Esophagus muscularis mucosa (tissue), 4 donors: ENCODE measurements around the gene BBS1. TPM values are rescaled to one million over a fixed set of nuclear protein-coding genes. Genes with fewer than 3 reads are reported as not detected.
A peak's percentile ranks its signal among the peaks of the same experiment; 100 is the strongest.
"Not testable (repeated sequence)": the region's sequence is repeated elsewhere in the genome, so short reads cannot be mapped to it uniquely, and the experiment has no call there.

Experiments
- DNase-seq: peaks from one replicate; pipeline ENCODE4 v3.0.0-alpha.2; 2017; ENCODE audit errors: extremely low spot score
- H3K27ac ChIP-seq, 4 donors: fragments of 200-600 bp; sonication (generic); replicated peaks in 1 of 4; 1 replicate in 3 of 4; 2 replicates in 1 of 4; pipeline ENCODE4 v1.5.1; 2016 to 2019; ENCODE audit warnings: mild to moderate bottlenecking in 1 of 4
- H3K27me3 ChIP-seq, 4 donors: fragments of 200-600 bp; sonication (generic); one replicate each; pipeline versions ENCODE4 v1.5.1 to v1.6.0; 2016 to 2019
- H3K36me3 ChIP-seq, 4 donors: fragments of 200-600 bp; sonication (generic); one replicate each; pipeline ENCODE4 v1.5.1; 2016 to 2019
- H3K4me1 ChIP-seq, 4 donors: fragments of 200-600 bp; sonication (generic); one replicate each; pipeline ENCODE4 v1.5.1; 2016 to 2019
- H3K4me3 ChIP-seq, 4 donors: fragments of 200-600 bp; sonication (generic); 1 replicate in 2 of 4; 2 replicates in 2 of 4; pipeline ENCODE4 v1.5.1; 2016 to 2019; ENCODE audit warnings: mild to moderate bottlenecking in 4 of 4, moderate library complexity in 1 of 4
- H3K9me3 ChIP-seq, 4 donors: fragments of 200-600 bp; sonication (generic); 1 replicate in 3 of 4; 2 replicates in 1 of 4; pipeline ENCODE4 v1.5.1; 2016 to 2019
- EP300 ChIP-seq: sonication (generic); formaldehyde crosslinking; IDR thresholded peaks from one replicate; pipeline ENCODE4 v1.6.1; 2017; ENCODE audit warnings: antibody characterized with exemption
- POLR2A ChIP-seq: fragments of 450-650 bp; IDR thresholded peaks from one replicate; pipeline ENCODE4 v1.6.1; 2017; ENCODE audit warnings: antibody characterized with exemption, moderate library complexity, mild to moderate bottlenecking, low read depth
- POLR2AphosphoS5 ChIP-seq, 2 donors: sonication (generic); formaldehyde crosslinking; IDR thresholded peaks; one replicate each; pipeline ENCODE4 v1.6.1; 2017; ENCODE audit warnings: antibody characterized with exemption in 2 of 2
- WGBS: methylation state at CpG from one replicate; pipeline ENCODE4 v1.1.5; 2018; 5-methylcytosine and 5-hydroxymethylcytosine counted together
- intact Hi-C: fragments of 100-400 bp; cut with DNase I; formaldehyde crosslinking; loops from one replicate; pipeline ENCODE4 v1.15.1; 2023
- total RNA-seq, 4 donors: library from RNA; depleted of rRNA; stranded (reverse); fragments of >200 nt; gene quantifications; one replicate each; pipeline versions ENCODE4 v1.1.0 to v1.2.1, GENCODE V29; 2016
- TF ChIP-seq, protein P1 (sequence below), 3 experiments: fragments of 200-600 bp in 2 of 3; fragments of 450-650 bp in 1 of 3; sonication (generic) in 2 of 3; IDR thresholded peaks; one replicate each; pipeline ENCODE4 v1.5.1; 2017 to 2019; ENCODE audit warnings: antibody characterized with exemption in 3 of 3, mild to moderate bottlenecking in 2 of 3, moderate library complexity in 1 of 3

The BBS1 gene
- total RNA-seq, 4 donors from 2014 or later = 68.1 to 78.5 (median 73.1) TPM

DNA sequence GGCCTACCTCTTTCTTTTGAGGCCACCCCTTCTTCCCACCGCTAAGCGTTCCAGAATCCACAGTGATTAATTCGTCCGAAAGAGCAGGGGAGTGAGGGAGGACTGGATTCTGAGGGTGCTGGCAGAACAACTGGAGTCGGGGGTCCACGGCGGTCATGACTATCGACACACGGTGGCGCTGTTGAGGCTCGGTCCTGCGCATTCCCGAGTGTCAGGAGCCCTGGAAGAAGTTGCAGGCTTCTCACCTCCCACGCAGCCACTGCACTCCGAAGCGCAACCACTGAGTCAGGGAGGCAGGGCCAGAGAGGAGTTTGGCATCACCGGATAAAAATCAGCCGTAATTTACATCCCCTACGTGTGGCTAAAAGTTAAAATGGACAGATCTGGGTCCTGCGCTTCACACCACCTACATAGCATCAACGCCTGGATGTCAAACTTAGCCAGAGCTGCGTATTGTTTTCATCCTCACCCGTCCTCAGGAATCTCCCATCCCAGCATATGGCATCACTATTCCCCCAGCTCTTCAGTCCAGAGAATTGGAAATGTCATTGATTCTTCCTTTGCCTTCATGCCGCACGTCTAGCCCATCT, 68.7 kb downstream of the BBS1 start:
- H3K36me3 ChIP-seq = no peaks in the 10 kb centered on the region
- no peak overlapping the region for H3K4me3 ChIP-seq
- 20% methylated on average over 19 of the region's 25 CpGs for WGBS
- H3K4me1 ChIP-seq = peaks cover 0 to 7% (median 6%) of the 10 kb centered on the region in 4 donors
- intact Hi-C loops = no loop called here
- H3K27ac ChIP-seq = no peak overlapping the region
- H3K27me3 ChIP-seq = no peaks in the 10 kb centered on the region
- peak; percentile 95 for DNase-seq
- TF ChIP-seq POLR2AphosphoS5 (IDR thresholded peaks at IDR 0.05) (peak in 1 of 2 donors; percentile 71), POLR2A (no peak)
- TF ChIP-seq, protein P1, sequence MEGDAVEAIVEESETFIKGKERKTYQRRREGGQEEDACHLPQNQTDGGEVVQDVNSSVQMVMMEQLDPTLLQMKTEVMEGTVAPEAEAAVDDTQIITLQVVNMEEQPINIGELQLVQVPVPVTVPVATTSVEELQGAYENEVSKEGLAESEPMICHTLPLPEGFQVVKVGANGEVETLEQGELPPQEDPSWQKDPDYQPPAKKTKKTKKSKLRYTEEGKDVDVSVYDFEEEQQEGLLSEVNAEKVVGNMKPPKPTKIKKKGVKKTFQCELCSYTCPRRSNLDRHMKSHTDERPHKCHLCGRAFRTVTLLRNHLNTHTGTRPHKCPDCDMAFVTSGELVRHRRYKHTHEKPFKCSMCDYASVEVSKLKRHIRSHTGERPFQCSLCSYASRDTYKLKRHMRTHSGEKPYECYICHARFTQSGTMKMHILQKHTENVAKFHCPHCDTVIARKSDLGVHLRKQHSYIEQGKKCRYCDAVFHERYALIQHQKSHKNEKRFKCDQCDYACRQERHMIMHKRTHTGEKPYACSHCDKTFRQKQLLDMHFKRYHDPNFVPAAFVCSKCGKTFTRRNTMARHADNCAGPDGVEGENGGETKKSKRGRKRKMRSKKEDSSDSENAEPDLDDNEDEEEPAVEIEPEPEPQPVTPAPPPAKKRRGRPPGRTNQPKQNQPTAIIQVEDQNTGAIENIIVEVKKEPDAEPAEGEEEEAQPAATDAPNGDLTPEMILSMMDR (IDR thresholded peaks at IDR 0.05) = peak; percentile 85 to 87 (median 86)
- peaks cover 0 to 7% (median 0%) of the 10 kb centered on the region in 4 donors for H3K9me3 ChIP-seq

DNA sequence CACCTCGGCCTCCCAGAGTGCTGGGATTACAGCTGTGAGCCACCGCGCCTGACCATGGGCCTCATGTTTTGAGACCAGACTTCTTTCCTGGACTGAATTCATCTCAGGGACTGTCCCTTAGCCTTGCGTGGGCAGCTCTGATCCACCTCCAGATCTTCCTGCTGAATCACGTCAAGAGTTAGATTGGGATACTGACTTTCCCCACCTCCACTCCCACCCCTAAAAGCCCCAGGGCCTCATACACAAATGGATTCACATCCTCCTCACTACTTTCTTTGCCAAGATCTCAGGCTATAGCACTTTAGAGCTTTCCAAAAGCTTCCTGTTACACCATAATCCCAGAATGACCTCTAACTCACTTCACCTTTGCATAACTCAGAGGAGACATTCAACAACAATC, 70.4 kb downstream of the BBS1 start:
- H3K4me1 ChIP-seq = peaks cover 0 to 7% (median 6%) of the 10 kb centered on the region in 4 donors
- no peaks in the 10 kb centered on the region for H3K27me3 ChIP-seq
- intact Hi-C loops = no loop called here
- peaks cover 0 to 7% (median 0%) of the 10 kb centered on the region in 4 donors for H3K9me3 ChIP-seq
- TF ChIP-seq POLR2A (no peak), EP300 (no peak), POLR2AphosphoS5 (IDR thresholded peaks at IDR 0.05) (no peak)
- TF ChIP-seq, protein P1 (IDR thresholded peaks at IDR 0.05) = no peak
- H3K36me3 ChIP-seq = no peaks in the 10 kb centered on the region
- WGBS = 84% methylated on average over 5 of the region's 5 CpGs
- DNase-seq = no peak
- no peak overlapping the region for H3K27ac ChIP-seq
- no peak overlapping the region for H3K4me3 ChIP-seq

DNA sequence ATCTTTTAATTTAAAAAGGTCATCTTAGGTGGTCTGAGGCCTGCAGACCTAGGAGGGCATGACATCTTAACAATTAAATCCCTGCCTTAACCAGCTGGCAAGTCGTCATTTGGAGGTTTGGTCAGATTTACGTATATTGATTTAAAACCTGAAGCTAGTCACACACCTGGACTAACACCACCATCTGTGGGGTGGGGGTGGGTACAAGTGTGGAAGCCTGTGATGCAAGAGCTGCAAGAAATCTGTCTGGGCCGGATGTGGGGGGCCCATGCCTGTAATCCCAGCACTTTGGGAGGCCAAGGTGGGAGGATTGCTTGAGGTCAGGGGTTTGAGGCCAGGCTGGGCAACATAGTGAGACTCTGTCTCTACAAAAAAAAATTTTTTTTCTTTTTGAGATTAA, 70.8 kb downstream of the BBS1 start:
- WGBS = 91% methylated on average over 3 of the region's 3 CpGs

DNA sequence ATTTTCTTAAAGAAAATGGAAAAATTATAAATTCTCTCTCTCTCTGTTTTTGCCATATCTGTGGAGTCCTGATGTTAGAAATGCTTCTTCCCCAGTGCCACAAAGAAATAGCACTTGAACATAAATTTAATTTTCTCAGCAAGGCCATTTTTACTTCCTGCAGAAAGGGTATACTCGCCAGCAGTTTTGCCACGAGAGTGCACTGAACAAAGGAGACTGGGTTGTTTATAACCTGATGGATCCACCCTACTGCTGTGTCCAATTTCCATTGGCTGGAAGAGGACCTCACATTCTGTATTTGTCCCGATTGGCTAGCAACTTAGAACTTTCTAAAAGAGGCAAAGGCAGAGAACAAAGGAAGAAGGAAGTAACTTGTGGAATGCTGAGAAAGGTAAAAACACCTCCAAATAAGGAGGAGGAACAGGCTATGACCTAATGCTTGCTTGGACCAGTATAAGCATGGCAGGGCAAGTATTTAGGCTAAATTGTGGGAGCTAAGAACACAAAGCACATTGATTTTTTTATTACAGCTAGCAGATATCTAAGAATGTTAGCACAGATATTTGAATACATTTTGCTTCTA, 72.2 kb downstream of the BBS1 start:
- intact Hi-C loops, H3K4me3 ChIP-seq, H3K27ac ChIP-seq, DNase-seq, H3K9me3 ChIP-seq, H3K27me3 ChIP-seq, H3K36me3 ChIP-seq, H3K4me1 ChIP-seq: not testable (repeated sequence)
- WGBS = 93% methylated on average over 3 of the region's 3 CpGs

More for the DNA sequence above, 70.8 kb downstream of the BBS1 start:
- Histone ChIP-seq H3K27ac (no peak overlapping the region), H3K4me1 (peaks cover 0 to 7% (median 6%) of the 10 kb centered on the region in 4 donors), H3K36me3 (no peaks in the 10 kb centered on the region), H3K9me3 (peaks cover 0 to 7% (median 0%) of the 10 kb centered on the region in 4 donors), H3K4me3 (no peak overlapping the region), H3K27me3 (no peaks in the 10 kb centered on the region)
- TF ChIP-seq POLR2AphosphoS5 (IDR thresholded peaks at IDR 0.05) = no peak
- TF ChIP-seq, protein P1 (IDR thresholded peaks at IDR 0.05) = no peak
- TF ChIP-seq POLR2A = no peak
- TF ChIP-seq EP300 = no peak
- intact Hi-C loops = no loop called here
- DNase-seq = no peak

Other genes with a start within 250 kb of the BBS1 start
- gene RAB1B, start 242.0 kb upstream of the BBS1 start, total RNA-seq = 100 to 1,000 TPM in 3 of 4 donors, 10 to 100 TPM in 1; 97.2 to 163 (median 132) TPM
- gene CNIH2, start 232.5 kb upstream of the BBS1 start, total RNA-seq = under 1 TPM in 1 of 4 donors, not detected in 3; 0.40 TPM
- 10 to 100 TPM; 57.7 to 92.5 (median 85.4) TPM for gene YIF1A, start 221.5 kb upstream of the BBS1 start, total RNA-seq
- under 1 TPM; 0.42 to 0.71 (median 0.54) TPM for gene TMEM151A, start 218.7 kb upstream of the BBS1 start, total RNA-seq
- 10 to 100 TPM; 23.0 to 83.8 (median 33.0) TPM for gene CD248, start 193.6 kb upstream of the BBS1 start, total RNA-seq
- gene RIN1, start 174.2 kb upstream of the BBS1 start, total RNA-seq = 1 to 10 TPM; 3.1 to 6.6 (median 4.5) TPM
- 10 to 100 TPM; 22.8 to 35.1 (median 34.1) TPM for gene BRMS1, start 165.5 kb upstream of the BBS1 start, total RNA-seq
- gene B4GAT1, start 163.0 kb upstream of the BBS1 start, total RNA-seq = 10 to 100 TPM; 32.0 to 71.4 (median 50.0) TPM
- 1 to 10 TPM in 3 of 4 donors, under 1 TPM in 1; 0.50 to 3.6 (median 1.7) TPM for gene SLC29A2, start 138.9 kb upstream of the BBS1 start, total RNA-seq
- gene NPAS4, start 89.6 kb upstream of the BBS1 start, total RNA-seq = 1 to 10 TPM; 1.2 to 2.9 (median 1.5) TPM
- gene MRPL11, start 71.8 kb upstream of the BBS1 start, total RNA-seq = 10 to 100 TPM; 46.1 to 51.5 (median 48.7) TPM
- 10 to 100 TPM; 28.7 to 50.4 (median 37.7) TPM for gene PELI3, start 43.7 kb upstream of the BBS1 start, total RNA-seq
- 10 to 100 TPM; 17.8 to 33.3 (median 20.2) TPM for gene DPP3, start 30.2 kb upstream of the BBS1 start, total RNA-seq
- gene ZDHHC24, start 35.4 kb downstream of the BBS1 start, total RNA-seq = 10 to 100 TPM in 2 of 4 donors, 1 to 10 TPM in 2; 7.6 to 16.2 (median 12.2) TPM
- not detected for gene ACTN3, start 36.3 kb downstream of the BBS1 start, total RNA-seq
- 100 to 1,000 TPM in 2 of 4 donors, 10 to 100 TPM in 2; 73.1 to 112 (median 96.6) TPM for gene CTSF, start 58.0 kb downstream of the BBS1 start, total RNA-seq
- gene CCDC87, start 82.4 kb downstream of the BBS1 start, total RNA-seq = under 1 TPM; 0.17 to 0.83 (median 0.46) TPM
- 10 to 100 TPM; 27.8 to 50.7 (median 34.8) TPM for gene CCS, start 82.5 kb downstream of the BBS1 start, total RNA-seq
- 10 to 100 TPM; 30.5 to 41.7 (median 34.9) TPM for gene RBM14, start 106.0 kb downstream of the BBS1 start, total RNA-seq
- gene RBM4, start 128.1 kb downstream of the BBS1 start, total RNA-seq = 100 to 1,000 TPM in 1 of 4 donors, 10 to 100 TPM in 3; 82.2 to 101 (median 90.2) TPM
- gene RBM4B, start 167.3 kb downstream of the BBS1 start, total RNA-seq = 10 to 100 TPM; 10.3 to 13.2 (median 12.2) TPM
- 10 to 100 TPM in 2 of 4 donors, 1 to 10 TPM in 2; 3.3 to 12.5 (median 10.0) TPM for gene SPTBN2, start 218.6 kb downstream of the BBS1 start, total RNA-seq